Keratinocyte (primary cell): ENCODE data around the gene FOXJ3. TPM values are rescaled to one million over a fixed set of nuclear protein-coding genes. Genes with fewer than 3 reads are reported as not detected.

ENCODE experiments used
- DNase-seq: peaks from one replicate; pipeline ENCODE4 v3.0.0-alpha.2; 2011; ENCODE audit warnings: low read depth, missing footprints, low spot score
- FAIRE-seq: peaks from 2 replicates; lab custom pipeline; 2011; peaks lifted over from hg19 to GRCh38; lab: Jason Lieb, UNC
- H2AFZ ChIP-seq: 2 replicates; pipeline ENCODE4 v1.6.0; 2012; ENCODE audit warnings: low read length, control low read depth, inconsistent platforms; ENCODE audit not compliant: control insufficient read depth
- H3K27ac ChIP-seq: 2 replicates; pipeline ENCODE4 v1.5.1; 2011; ENCODE audit warnings: low read length; ENCODE audit not compliant: control insufficient read depth, insufficient read depth
- H3K27me3 ChIP-seq: 3 replicates; pipeline ENCODE4 v1.6.0; 2011; ENCODE audit warnings: low read length; ENCODE audit not compliant: control insufficient read depth, insufficient read depth; ENCODE audit errors: extremely low read depth
- H3K36me3 ChIP-seq, 2 experiments: 2 replicates in 1 of 2; 3 replicates in 1 of 2; pipeline ENCODE4 v1.5.1; 2011; ENCODE audit warnings: low read length in 2 of 2, mild to moderate bottlenecking in 1 of 2; ENCODE audit not compliant: control insufficient read depth in 2 of 2, insufficient read depth in 2 of 2; ENCODE audit errors: extremely low read depth in 1 of 2
- H3K4me1 ChIP-seq: 3 replicates; pipeline ENCODE4 v1.5.1; 2011; ENCODE audit warnings: low read length; ENCODE audit not compliant: control insufficient read depth, insufficient read depth; ENCODE audit errors: extremely low read depth
- H3K4me2 ChIP-seq: 3 replicates; pipeline ENCODE4 v1.6.0; 2011; ENCODE audit warnings: low read depth, low read length; ENCODE audit not compliant: control insufficient read depth, insufficient read depth; ENCODE audit errors: extremely low read depth
- H3K4me3 ChIP-seq, 3 experiments: fragments of 200-600 bp in 1 of 3; sonication (generic) in 1 of 3; 2 replicates in 2 of 3; 3 replicates in 1 of 3; pipeline ENCODE4 v1.5.1; 2011 to 2016; ENCODE audit warnings: low read length in 3 of 3, mild to moderate bottlenecking in 3 of 3, control low read depth in 2 of 3, inconsistent platforms in 1 of 3, low read depth in 1 of 3, mixed read lengths in 1 of 3, mixed run types in 1 of 3, moderate library complexity in 1 of 3; ENCODE audit not compliant: control insufficient read depth in 2 of 3, insufficient read depth in 2 of 3; ENCODE audit errors: extremely low read depth in 1 of 3
- H3K79me2 ChIP-seq: 2 replicates; pipeline ENCODE4 v1.6.0; 2012; ENCODE audit warnings: low read length; ENCODE audit not compliant: control insufficient read depth, insufficient read depth
- H3K9ac ChIP-seq: 3 replicates; pipeline ENCODE4 v1.6.0; 2011; ENCODE audit warnings: low read length; ENCODE audit not compliant: control insufficient read depth, insufficient read depth; ENCODE audit errors: extremely low read depth
- H3K9me1 ChIP-seq: 3 replicates; pipeline ENCODE4 v1.6.0; 2011; ENCODE audit warnings: low read length; ENCODE audit not compliant: control insufficient read depth, insufficient read depth; ENCODE audit errors: extremely low read depth
- H3K9me3 ChIP-seq: 2 replicates; pipeline ENCODE4 v1.5.1; 2012; ENCODE audit warnings: low read depth, low read length; ENCODE audit not compliant: control insufficient read depth
- H4K20me1 ChIP-seq: 3 replicates; pipeline ENCODE4 v1.6.0; 2011; ENCODE audit warnings: low read length; ENCODE audit not compliant: control insufficient read depth, insufficient read depth; ENCODE audit errors: extremely low read depth
- EZH2 ChIP-seq: IDR thresholded peaks from one replicate; pipeline ENCODE4 v1.6.1; 2012; ENCODE audit warnings: inconsistent platforms, mild to moderate bottlenecking, low read length, moderate library complexity
- dilution Hi-C: fragments of 300-500 bp; cut with MboI; formaldehyde crosslinking; loops from one replicate; pipeline ENCODE4 v1.7.0; 2020; ENCODE audit warnings: low sequenced_read_pairs; ENCODE audit not compliant: extremely low pct_ligation_motif_present
- polyA plus RNA-seq, 5 experiments: library from polyadenylated mRNA; depleted of rRNA in 3 of 5; stranded (reverse) in 3 of 5; stranded (forward) in 1 of 5; unstranded in 1 of 5; fragments of >200 nt; gene quantifications; 1 replicate in 1 of 5; 2 replicates in 3 of 5; 3 replicates in 1 of 5; pipeline versions ENCODE4 v1.2.1 to v1.2.3, GENCODE V29; 2011 to 2012; ENCODE audit warnings: missing spikeins in 2 of 5, low read depth in 1 of 5, low replicate concordance in 1 of 5
- TF ChIP-seq, protein P1 (sequence below), 3 experiments: IDR thresholded peaks in 1 of 3; conservative IDR thresholded peaks in 1 of 3; optimal IDR thresholded peaks in 1 of 3; 2 replicates in 2 of 3; 3 replicates in 1 of 3; pipeline versions ENCODE3 to v1.5.1; 2011; ENCODE audit warnings: low read length in 3 of 3, mild to moderate bottlenecking in 3 of 3, moderate library complexity in 2 of 3, control low read depth in 1 of 3, inconsistent platforms in 1 of 3; ENCODE audit not compliant: insufficient read depth in 2 of 3; ENCODE audit errors: extremely low read depth in 1 of 3

FOXJ3 gene
- polyA plus RNA-seq, 1 donor (not counting 4 experiments of a cell fraction or from before 2014, with no cell fraction given): 40.2 TPM

GRCh38 chr1:42175314-42176054 is 159.6 kb downstream of the FOXJ3 start:
- no peaks in the 10 kb centered on the region for H3K79me2 ChIP-seq
- peaks cover 0 to 8% of the 10 kb centered on the region in 2 experiments for H3K36me3 ChIP-seq
- H4K20me1 ChIP-seq: no peaks in the 10 kb centered on the region
- TF ChIP-seq, protein P1, sequence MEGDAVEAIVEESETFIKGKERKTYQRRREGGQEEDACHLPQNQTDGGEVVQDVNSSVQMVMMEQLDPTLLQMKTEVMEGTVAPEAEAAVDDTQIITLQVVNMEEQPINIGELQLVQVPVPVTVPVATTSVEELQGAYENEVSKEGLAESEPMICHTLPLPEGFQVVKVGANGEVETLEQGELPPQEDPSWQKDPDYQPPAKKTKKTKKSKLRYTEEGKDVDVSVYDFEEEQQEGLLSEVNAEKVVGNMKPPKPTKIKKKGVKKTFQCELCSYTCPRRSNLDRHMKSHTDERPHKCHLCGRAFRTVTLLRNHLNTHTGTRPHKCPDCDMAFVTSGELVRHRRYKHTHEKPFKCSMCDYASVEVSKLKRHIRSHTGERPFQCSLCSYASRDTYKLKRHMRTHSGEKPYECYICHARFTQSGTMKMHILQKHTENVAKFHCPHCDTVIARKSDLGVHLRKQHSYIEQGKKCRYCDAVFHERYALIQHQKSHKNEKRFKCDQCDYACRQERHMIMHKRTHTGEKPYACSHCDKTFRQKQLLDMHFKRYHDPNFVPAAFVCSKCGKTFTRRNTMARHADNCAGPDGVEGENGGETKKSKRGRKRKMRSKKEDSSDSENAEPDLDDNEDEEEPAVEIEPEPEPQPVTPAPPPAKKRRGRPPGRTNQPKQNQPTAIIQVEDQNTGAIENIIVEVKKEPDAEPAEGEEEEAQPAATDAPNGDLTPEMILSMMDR (optimal IDR thresholded peaks at IDR 0.05 in 1 of 3, IDR thresholded peaks at IDR 0.05 in 1 of 3, conservative IDR thresholded peaks at IDR 0.05 in 1 of 3; ENCODE audit: extremely low read depth in 1 of 3, insufficient read depth in 2 of 3, low read length in 3 of 3): peak in 1 of 3 experiments; percentile 4
- no peak for TF ChIP-seq EZH2
- H3K27me3 ChIP-seq: no peaks in the 10 kb centered on the region
- H3K4me2 ChIP-seq: peak overlapping the region; percentile 96
- no peaks in the 10 kb centered on the region for H3K9me3 ChIP-seq
- peak overlapping the region; percentile 35 for H3K9ac ChIP-seq
- dilution Hi-C loops: no loop called here
- H3K4me1 ChIP-seq: peaks cover 63% of the 10 kb centered on the region
- H2AFZ ChIP-seq: no peak overlapping the region
- H3K4me3 ChIP-seq: no peak overlapping the region
- peak overlapping the region; percentile 92 for H3K27ac ChIP-seq
- no peaks in the 10 kb centered on the region for H3K9me1 ChIP-seq
- DNase-seq: no peak
- FAIRE-seq: peak; percentile 88

DNA sequence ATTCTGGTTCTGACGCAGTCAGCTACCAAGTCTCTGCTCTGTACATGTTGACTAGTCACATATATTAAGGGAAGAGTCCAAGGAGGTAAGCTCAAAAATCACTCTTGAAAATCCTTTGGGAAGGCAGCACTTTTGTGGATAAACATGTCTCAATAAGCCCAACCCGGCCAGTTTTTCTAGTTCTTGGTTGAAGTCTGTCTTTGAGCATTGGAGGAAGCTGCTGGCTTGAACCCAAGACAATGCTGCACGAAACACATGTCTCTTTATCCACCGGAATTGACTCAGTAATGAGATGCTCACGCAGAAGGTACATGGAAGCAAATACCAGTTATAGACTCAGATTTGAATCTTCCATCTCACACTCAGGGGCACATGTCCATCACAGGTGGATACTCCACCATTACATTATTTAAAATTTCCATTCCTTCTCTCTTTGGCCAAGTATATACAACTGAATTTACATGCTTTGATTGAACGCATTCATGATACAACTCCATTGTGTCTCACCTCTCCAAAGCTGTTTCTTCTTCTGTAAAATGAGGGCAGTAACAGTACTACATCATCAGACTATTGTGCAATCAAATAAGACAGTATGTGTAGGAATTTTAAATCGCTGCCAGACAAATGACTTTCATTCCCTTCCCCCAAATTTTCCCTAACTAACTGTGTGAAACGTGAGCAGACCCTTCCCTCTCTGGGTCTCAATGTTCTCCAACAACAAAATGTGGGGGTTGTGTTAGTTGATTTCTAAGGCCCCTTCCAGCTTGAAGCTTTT is 160.9 kb downstream of the FOXJ3 start:
- dilution Hi-C loops: no loop called here

More for the DNA sequence above, 160.9 kb downstream of the FOXJ3 start:
- peak; percentile 97 for FAIRE-seq
- H3K36me3 ChIP-seq: no peaks in the 10 kb centered on the region
- DNase-seq: no peak
- H3K4me2 ChIP-seq: peak overlapping the region; percentile 96
- H3K4me3 ChIP-seq: peak overlapping the region in 2 of 3 experiments; percentile 57 to 63
- H3K9ac ChIP-seq: peak overlapping the region; percentile 69
- H3K27ac ChIP-seq: peak overlapping the region; percentile 92
- no peaks in the 10 kb centered on the region for H4K20me1 ChIP-seq
- H3K27me3 ChIP-seq: no peaks in the 10 kb centered on the region
- H2AFZ ChIP-seq: no peak overlapping the region
- TF ChIP-seq, protein P1 (optimal IDR thresholded peaks at IDR 0.05 in 1 of 3, IDR thresholded peaks at IDR 0.05 in 1 of 3, conservative IDR thresholded peaks at IDR 0.05 in 1 of 3; ENCODE audit: extremely low read depth in 1 of 3, insufficient read depth in 2 of 3, low read length in 3 of 3): no peak
- no peak for TF ChIP-seq EZH2
- H3K4me1 ChIP-seq: peaks cover 63% of the 10 kb centered on the region
- no peaks in the 10 kb centered on the region for H3K9me1 ChIP-seq
- H3K79me2 ChIP-seq: no peaks in the 10 kb centered on the region
- no peaks in the 10 kb centered on the region for H3K9me3 ChIP-seq
